HG02798 (cell line): ENCODE results near the gene TMPRSS4.

ENCODE experiments used
- ATAC-seq: cut with Tn5 transposase; IDR thresholded peaks from one replicate; pipeline ENCODE4 v1.9.1; 2021; ENCODE audit warnings: mild to moderate bottlenecking; ENCODE audit not compliant: unreplicated experiment, poor library complexity

Gene TMPRSS4

GRCh38 chr11:118148856-118149255 lies 72.0 kb downstream of the TMPRSS4 start:
- ATAC-seq: no peak

GRCh38 chr11:118149493-118149892 lies 72.6 kb downstream of the TMPRSS4 start:
- ATAC-seq: no peak

GRCh38 chr11:118151431-118151830 lies 74.6 kb downstream of the TMPRSS4 start:
- no peak for ATAC-seq

GRCh38 chr11:118152020-118152551 lies 75.2 kb downstream of the TMPRSS4 start:
- no peak for ATAC-seq

- no peak for ATAC-seq
Measured at GRCh38 chr11:118152552-118153471, 75.9 kb downstream of the TMPRSS4 start, which contains the start of gene SCN4B. Gene SCN4B, minus strand, starts transcription at chr11:118152823. Its CDS starts 150 bp downstream, at chr11:118152673.

GRCh38 chr11:118153516-118153915 lies 76.6 kb downstream of the TMPRSS4 start:
- no peak for ATAC-seq

- ATAC-seq: no peak
Measured at GRCh38 chr11:118153976-118154375, 77.1 kb downstream of the TMPRSS4 start.

- ATAC-seq: no peak
Measured at GRCh38 chr11:118154641-118155040, 77.8 kb downstream of the TMPRSS4 start.

GRCh38 chr11:118155776-118156530 lies 79.1 kb downstream of the TMPRSS4 start:
- no peak for ATAC-seq

GRCh38 chr11:118156531-118157185 lies 79.8 kb downstream of the TMPRSS4 start:
- ATAC-seq: no peak

GRCh38 chr11:118157186-118157895 lies 80.5 kb downstream of the TMPRSS4 start:
- ATAC-seq: no peak

- ATAC-seq: no peak
Measured at GRCh38 chr11:118161786-118162185, 84.9 kb downstream of the TMPRSS4 start.

- ATAC-seq: no peak
Measured at GRCh38 chr11:118162846-118163245, 86.0 kb downstream of the TMPRSS4 start.

GRCh38 chr11:118163494-118163893 lies 86.6 kb downstream of the TMPRSS4 start:
- ATAC-seq: no peak

GRCh38 chr11:118164885-118165284 lies 88.0 kb downstream of the TMPRSS4 start:
- ATAC-seq: no peak

GRCh38 chr11:118166641-118167040 lies 89.8 kb downstream of the TMPRSS4 start:
- no peak for ATAC-seq

GRCh38 chr11:118167253-118167652 lies 90.4 kb downstream of the TMPRSS4 start:
- ATAC-seq: no peak

- ATAC-seq: no peak
Measured at GRCh38 chr11:118167906-118168305, 91.0 kb downstream of the TMPRSS4 start.

- no peak for ATAC-seq
Measured at GRCh38 chr11:118168316-118168715, 91.4 kb downstream of the TMPRSS4 start.

GRCh38 chr11:118168751-118169150 lies 91.9 kb downstream of the TMPRSS4 start:
- ATAC-seq: no peak
